Ovary (tissue), 3 donors: ENCODE results near the gene XXYLT1.

Experiments used
- CTCF ChIP-seq, 3 donors: fragments of 450-650 bp in 2 of 3; fragments of 200-600 bp in 1 of 3; IDR thresholded peaks; one replicate each; pipeline versions ENCODE4 v1.5.1 to v1.8.0; 2016 to 2022; ENCODE audit warnings: antibody characterized with exemption in 3 of 3, mild to moderate bottlenecking in 1 of 3
- EP300 ChIP-seq: sonication (generic); formaldehyde crosslinking; IDR thresholded peaks from one replicate; pipeline ENCODE4 v1.6.1; 2017; ENCODE audit warnings: antibody characterized with exemption
- POLR2A ChIP-seq: fragments of 450-650 bp; IDR thresholded peaks from one replicate; pipeline ENCODE4 v1.6.1; 2017; ENCODE audit warnings: antibody characterized with exemption, mild to moderate bottlenecking, moderate library complexity
- donor health status: DM: no; HTN: no; CAD: no.

- TF ChIP-seq CTCF (IDR thresholded peaks at IDR 0.05), result no peak
- no peak for TF ChIP-seq POLR2A
- TF ChIP-seq EP300, result no peak
Measured at GRCh38 chr3:195104340-195104739, 166.6 kb downstream of the XXYLT1 start.
